ENCODE measurements around the gene NTM. TPM values are rescaled to one million over a fixed set of nuclear protein-coding genes. Genes with fewer than 3 reads are reported as not detected.

Gene NTM
- total RNA-seq, 1 experiment from 2014 or later, result 0.73 TPM

GRCh38 chr11:132036220-132036619 lies 665.8 kb downstream of the NTM start:
- no TSS peak for BruUV-seq (replicated peaks)

GRCh38 chr11:132036746-132037466 lies 666.5 kb downstream of the NTM start:
- Mint-ChIP-seq H3K4me1 (ENCODE audit: low read depth, unreplicated experiment) (no peaks in the 10 kb centered on the region), H3K27me3 (ENCODE audit: insufficient read depth, unreplicated experiment) (peaks cover 9% of the 10 kb centered on the region), H3K4me3 (ENCODE audit: unreplicated experiment) (no peak overlapping the region)

More at GRCh38 chr11:132036220-132036619, 665.8 kb downstream of the NTM start:
- Histone ChIP-seq H3K4me1 (no peaks in the 10 kb centered on the region), H3K9me3 (no peaks in the 10 kb centered on the region), H3K4me3 (ENCODE audit: low read depth, low read length) (no peak overlapping the region), H3K27me3 (replicated peaks; ENCODE audit: control insufficient read depth, insufficient read depth, low read length) (no peaks in the 10 kb centered on the region), H3K36me3 (ENCODE audit: control insufficient read depth, insufficient read depth, low read length) (no peaks in the 10 kb centered on the region)
- Mint-ChIP-seq H3K36me3 (ENCODE audit: insufficient read depth, unreplicated experiment) (no peaks in the 10 kb centered on the region), H3K4me3 (ENCODE audit: unreplicated experiment) (no peak overlapping the region), H3K27me3 (ENCODE audit: insufficient read depth, unreplicated experiment) (peaks cover 9% of the 10 kb centered on the region), H3K9me3 (ENCODE audit: unreplicated experiment) (no peaks in the 10 kb centered on the region), H3K4me1 (ENCODE audit: low read depth, unreplicated experiment) (no peaks in the 10 kb centered on the region), H3K27ac (ENCODE audit: unreplicated experiment) (no peak overlapping the region)
- POLR2A ChIA-PET, result no interaction called here
- intact Hi-C loops (cut with micrococcal nuclease; ENCODE audit: unreplicated experiment), result no loop called here
- TF ChIP-seq CTCF (IDR thresholded peaks at IDR 0.05; ENCODE audit: insufficient read depth in 1 of 2, low read depth in 1 of 2, low read length in 1 of 2, severe bottlenecking in 1 of 2, unreplicated experiment in 1 of 2), result no peak
- no peak for DNase-seq
- CTCF ChIA-PET, result no interaction called here

GRCh38 chr11:132037467-132037862 lies 667.0 kb downstream of the NTM start:
- Mint-ChIP-seq H3K4me3 (ENCODE audit: unreplicated experiment) (no peak overlapping the region), H3K27ac (ENCODE audit: unreplicated experiment) (no peak overlapping the region), H3K9me3 (ENCODE audit: unreplicated experiment) (no peaks in the 10 kb centered on the region), H3K27me3 (ENCODE audit: insufficient read depth, unreplicated experiment) (peaks cover 6% of the 10 kb centered on the region), H3K36me3 (ENCODE audit: insufficient read depth, unreplicated experiment) (no peaks in the 10 kb centered on the region), H3K4me1 (ENCODE audit: low read depth, unreplicated experiment) (no peaks in the 10 kb centered on the region)
- ChIA-PET CTCF (no interaction called here), POLR2A (no interaction called here)
- no peaks in the 10 kb centered on the region for H3K4me1 ChIP-seq
- no peaks in the 10 kb centered on the region for H3K36me3 ChIP-seq (ENCODE audit: control insufficient read depth, insufficient read depth, low read length)
- H3K4me3 ChIP-seq (ENCODE audit: low read depth, low read length), result no peak overlapping the region
- no peak for DNase-seq
- no peak for TF ChIP-seq CTCF (IDR thresholded peaks at IDR 0.05; ENCODE audit: insufficient read depth in 1 of 2, low read depth in 1 of 2, low read length in 1 of 2, severe bottlenecking in 1 of 2, unreplicated experiment in 1 of 2)
- H3K27me3 ChIP-seq (replicated peaks; ENCODE audit: control insufficient read depth, insufficient read depth, low read length), result no peaks in the 10 kb centered on the region
- no TSS peak for BruUV-seq (replicated peaks)
- intact Hi-C loops (cut with micrococcal nuclease; ENCODE audit: unreplicated experiment), result no loop called here
- no peaks in the 10 kb centered on the region for H3K9me3 ChIP-seq

More at GRCh38 chr11:132036746-132037466, 666.5 kb downstream of the NTM start:
- Histone ChIP-seq H3K9me3 (no peaks in the 10 kb centered on the region), H3K4me1 (no peaks in the 10 kb centered on the region), H3K27me3 (replicated peaks; ENCODE audit: control insufficient read depth, insufficient read depth, low read length) (no peaks in the 10 kb centered on the region), H3K4me3 (ENCODE audit: low read depth, low read length) (no peak overlapping the region), H3K36me3 (ENCODE audit: control insufficient read depth, insufficient read depth, low read length) (no peaks in the 10 kb centered on the region)
- ChIA-PET POLR2A (no interaction called here), CTCF (no interaction called here)
- Mint-ChIP-seq H3K36me3 (ENCODE audit: insufficient read depth, unreplicated experiment) (no peaks in the 10 kb centered on the region), H3K9me3 (ENCODE audit: unreplicated experiment) (no peaks in the 10 kb centered on the region), H3K27ac (ENCODE audit: unreplicated experiment) (no peak overlapping the region)
- DNase-seq, result no peak
- no TSS peak for BruUV-seq (replicated peaks)
- no peak for TF ChIP-seq CTCF (IDR thresholded peaks at IDR 0.05; ENCODE audit: insufficient read depth in 1 of 2, low read depth in 1 of 2, low read length in 1 of 2, severe bottlenecking in 1 of 2, unreplicated experiment in 1 of 2)
- intact Hi-C loops (cut with micrococcal nuclease; ENCODE audit: unreplicated experiment), result no loop called here

All from Caco-2 (cell line).